ENCODE measurements around the gene PRICKLE2.

Gene PRICKLE2

GRCh38 chr3:64138656-64139375 is 86.5 kb downstream of the PRICKLE2 start:
- in situ Hi-C loops (cut with HindIII; ENCODE audit: low sequenced_read_pairs), result no loop called here

GRCh38 chr3:64138046-64138445 is 87.2 kb downstream of the PRICKLE2 start:
- in situ Hi-C loops (cut with HindIII; ENCODE audit: low sequenced_read_pairs), result no loop called here

DNA sequence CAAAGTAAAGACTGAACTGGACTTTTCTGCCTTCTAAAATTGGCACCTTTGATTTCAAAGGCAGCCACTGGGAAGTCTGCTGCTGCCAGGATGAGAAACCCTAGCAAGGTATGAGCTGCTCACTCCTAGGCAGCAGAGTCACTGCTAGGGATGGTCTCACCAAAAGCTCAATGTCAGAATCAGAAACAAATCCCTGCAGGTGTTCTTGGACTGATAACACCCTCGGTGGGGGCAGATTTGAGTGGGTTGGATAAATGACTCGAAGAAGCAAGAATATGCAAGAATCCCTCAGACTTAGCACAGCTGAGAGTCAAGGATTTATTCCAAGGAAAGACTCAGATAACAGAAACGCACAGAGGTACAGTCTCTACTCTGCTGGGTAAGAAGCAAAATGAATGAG is 90.4 kb downstream of the PRICKLE2 start:
- in situ Hi-C loops (cut with HindIII; ENCODE audit: low sequenced_read_pairs), result no loop called here

- in situ Hi-C loops (cut with HindIII; ENCODE audit: low sequenced_read_pairs), result no loop called here
Observed at GRCh38 chr3:64133987-64134386, 91.3 kb downstream of the PRICKLE2 start.

DNA sequence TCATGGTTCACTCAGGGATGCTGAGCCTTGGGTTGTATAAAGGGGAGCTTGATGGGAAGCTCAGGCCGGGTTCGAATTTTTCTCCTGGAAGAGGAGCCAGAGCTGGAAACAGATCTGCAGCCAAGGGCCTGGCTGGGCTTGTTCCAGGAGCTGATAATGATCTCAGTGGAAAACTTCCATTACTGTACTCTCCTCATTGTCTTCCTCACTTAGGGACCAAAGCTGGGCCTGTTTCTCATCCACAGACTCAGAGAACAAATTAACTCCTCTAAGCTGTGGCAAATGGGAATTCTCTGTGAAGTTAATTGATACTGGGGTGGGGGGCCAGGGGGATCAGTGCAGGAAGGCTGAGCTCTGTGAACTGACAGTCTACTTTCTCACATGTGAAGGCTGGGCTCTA is 92.0 kb downstream of the PRICKLE2 start:
- in situ Hi-C loops (cut with HindIII; ENCODE audit: low sequenced_read_pairs), result no loop called here

DNA sequence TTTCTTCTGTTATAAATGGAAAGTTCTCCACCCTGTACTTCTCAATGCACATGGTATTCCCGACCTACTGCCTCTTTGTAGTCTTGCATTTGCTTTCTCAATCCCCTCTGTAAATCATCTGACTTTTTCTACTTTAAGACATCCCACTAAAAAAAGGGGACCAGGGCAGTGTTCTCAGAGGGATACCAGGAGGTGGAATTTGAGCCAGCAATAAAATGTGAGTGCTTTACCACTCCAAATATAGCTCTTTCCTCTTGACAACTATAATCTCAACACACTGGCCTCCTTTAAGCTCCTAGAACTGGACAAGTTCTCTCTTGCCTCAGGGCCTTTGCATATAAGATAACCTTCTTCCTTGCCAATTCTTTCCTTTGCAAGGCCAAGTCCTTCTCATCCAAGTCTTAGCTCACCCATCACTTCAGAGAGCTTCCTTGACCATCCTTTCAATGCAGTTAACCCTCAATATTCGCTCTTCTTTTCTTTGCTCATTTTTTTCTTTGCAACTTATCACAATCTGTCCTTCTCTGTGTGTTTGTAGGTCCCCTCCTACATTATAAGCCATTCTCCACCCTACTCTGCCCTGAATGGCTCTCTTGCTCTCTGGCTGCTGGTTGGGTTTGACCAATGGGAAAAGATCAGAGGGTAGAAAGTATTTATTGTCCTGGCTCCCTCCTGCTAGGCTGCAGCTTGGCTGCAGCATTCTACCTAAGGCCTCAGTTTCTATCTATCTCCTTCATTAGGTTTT is 93.4 kb downstream of the PRICKLE2 start:
- in situ Hi-C loops (cut with HindIII; ENCODE audit: low sequenced_read_pairs), result no loop called here

- in situ Hi-C loops (cut with HindIII; ENCODE audit: low sequenced_read_pairs), result no loop called here
Observed at GRCh38 chr3:64130436-64130835, 94.8 kb downstream of the PRICKLE2 start.

DNA sequence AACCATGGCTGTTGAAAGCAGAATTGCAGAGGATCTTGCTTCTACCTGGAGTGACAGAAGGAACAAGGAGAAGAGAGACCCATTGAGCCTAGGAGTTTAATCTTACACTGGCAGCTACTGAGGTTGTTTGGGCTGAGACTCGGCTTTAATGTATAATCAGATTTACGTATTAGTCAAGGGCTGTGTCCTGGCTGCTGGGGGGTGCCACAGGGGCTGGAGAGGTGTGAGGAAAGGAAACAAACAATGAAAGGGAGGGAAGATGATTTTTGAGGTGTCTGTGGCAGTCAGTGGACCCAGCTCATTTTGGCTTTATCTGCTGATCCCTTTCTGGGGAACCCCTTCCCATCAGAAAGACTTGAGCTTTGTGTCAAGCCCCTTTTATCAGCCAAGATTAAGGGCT is 95.7 kb downstream of the PRICKLE2 start:
- in situ Hi-C loops (cut with HindIII; ENCODE audit: low sequenced_read_pairs), result no loop called here

DNA sequence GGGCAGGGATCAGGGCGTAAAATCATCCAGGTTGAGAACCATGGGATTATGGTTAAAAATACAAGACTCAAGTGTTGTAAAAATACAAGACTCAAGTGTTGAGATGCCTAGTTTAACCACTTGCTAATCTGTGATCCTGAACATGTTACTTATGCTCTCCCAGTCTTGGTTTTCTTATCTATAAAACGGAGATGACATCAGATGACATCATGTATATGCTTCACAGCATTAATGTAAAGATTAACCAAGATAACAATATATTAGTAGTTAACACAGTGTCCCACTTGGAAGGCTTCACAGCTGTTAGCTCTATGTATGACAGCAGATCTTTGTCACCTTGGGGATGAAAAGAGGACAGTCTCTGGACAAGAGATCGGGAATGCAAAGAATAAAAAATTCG is 96.2 kb downstream of the PRICKLE2 start:
- in situ Hi-C loops (cut with HindIII; ENCODE audit: low sequenced_read_pairs), result no loop called here

GRCh38 chr3:64125561-64125960 is 99.7 kb downstream of the PRICKLE2 start:
- in situ Hi-C loops (cut with HindIII; ENCODE audit: low sequenced_read_pairs), result no loop called here

GRCh38 chr3:64123931-64124330 is 101.3 kb downstream of the PRICKLE2 start:
- in situ Hi-C loops (cut with HindIII; ENCODE audit: low sequenced_read_pairs), result no loop called here

DNA sequence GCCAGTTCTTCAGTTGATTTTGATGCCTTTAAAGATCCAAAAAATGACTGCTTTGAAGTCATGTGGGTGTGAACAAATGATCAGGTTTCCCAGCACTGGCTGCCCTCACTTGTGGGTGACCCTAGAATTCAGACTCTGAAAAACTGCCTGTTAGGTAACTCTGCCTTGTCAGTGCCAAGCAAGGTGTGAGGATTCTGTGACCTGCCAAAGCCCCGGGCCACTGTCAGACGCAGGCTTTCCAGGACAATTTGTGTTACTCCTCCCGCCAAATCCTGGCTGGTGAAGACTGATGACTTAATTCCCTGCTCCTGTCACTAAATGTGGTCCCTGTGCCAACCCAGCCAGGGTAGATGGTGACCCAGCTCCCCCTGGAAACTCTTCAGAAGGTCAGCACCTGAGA is 102.8 kb downstream of the PRICKLE2 start:
- in situ Hi-C loops (cut with HindIII; ENCODE audit: low sequenced_read_pairs), result no loop called here

GRCh38 chr3:64121750-64122311 is 103.4 kb downstream of the PRICKLE2 start:
- in situ Hi-C loops (cut with HindIII; ENCODE audit: low sequenced_read_pairs), result no loop called here

GRCh38 chr3:64120876-64121275 is 104.4 kb downstream of the PRICKLE2 start:
- in situ Hi-C loops (cut with HindIII; ENCODE audit: low sequenced_read_pairs), result no loop called here

- in situ Hi-C loops (cut with HindIII; ENCODE audit: low sequenced_read_pairs), result no loop called here
Observed at GRCh38 chr3:64117483-64117882, 107.8 kb downstream of the PRICKLE2 start.

DNA sequence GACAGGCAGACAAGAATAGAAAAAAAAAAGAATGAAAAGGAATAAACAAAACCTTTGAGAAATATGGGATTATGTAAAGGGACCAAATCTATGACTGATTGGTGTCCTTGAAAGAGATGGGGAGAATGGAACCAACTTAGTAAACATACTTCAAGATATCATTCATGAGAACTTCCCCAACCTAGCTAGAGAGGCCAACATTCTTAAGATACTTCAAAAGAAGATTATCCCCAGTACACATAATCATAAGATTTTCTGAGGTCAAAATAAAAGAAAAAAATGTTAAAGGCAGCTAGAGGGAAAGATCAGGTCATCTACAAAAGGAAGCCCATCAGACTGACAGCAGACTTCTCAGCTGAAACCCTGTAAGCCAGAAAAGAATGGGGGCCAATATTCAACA is 110.6 kb downstream of the PRICKLE2 start:
- in situ Hi-C loops (cut with HindIII; ENCODE audit: low sequenced_read_pairs), result no loop called here

- in situ Hi-C loops (cut with HindIII; ENCODE audit: low sequenced_read_pairs), result no loop called here
Observed at GRCh38 chr3:64111872-64112271, 113.4 kb downstream of the PRICKLE2 start.

GRCh38 chr3:64111083-64111482 is 114.2 kb downstream of the PRICKLE2 start:
- in situ Hi-C loops (cut with HindIII; ENCODE audit: low sequenced_read_pairs), result no loop called here

- in situ Hi-C loops (cut with HindIII; ENCODE audit: low sequenced_read_pairs), result no loop called here
Observed at GRCh38 chr3:64110071-64110470, 115.2 kb downstream of the PRICKLE2 start.

GRCh38 chr3:64109438-64109837 is 115.8 kb downstream of the PRICKLE2 start:
- in situ Hi-C loops (cut with HindIII; ENCODE audit: low sequenced_read_pairs), result no loop called here

GRCh38 chr3:64108784-64109317 is 116.4 kb downstream of the PRICKLE2 start:
- in situ Hi-C loops (cut with HindIII; ENCODE audit: low sequenced_read_pairs), result no loop called here

GRCh38 chr3:64108231-64108630 is 117.0 kb downstream of the PRICKLE2 start:
- in situ Hi-C loops (cut with HindIII; ENCODE audit: low sequenced_read_pairs), result no loop called here
